Endothelial cell of umbilical vein (primary cell): ENCODE measurements around the gene ASB5. TPM values are rescaled to one million over a fixed set of nuclear protein-coding genes. Genes with fewer than 3 reads are reported as not detected.

Experiments
- BruUV-seq: library from RNA; stranded (reverse); fragments of 400-500 nt; replicated peaks from 2 replicates; lab custom pipeline; 2021; lab: Mats Ljungman, UMichigan
- CTCF ChIA-PET: fragments of 300-600, 350-600 bp; sonication (Branson Sonifier 250); formaldehyde crosslinking; loops from one replicate; lab custom pipeline; 2021; ENCODE audit warnings: antibody characterized with exemption, inconsistent platforms; lab: Charles Lee
- POLR2A ChIA-PET: fragments of 300-600, 350-600 bp; sonication (Branson Sonifier 250); formaldehyde crosslinking; loops from one replicate; lab custom pipeline; 2021; ENCODE audit warnings: antibody characterized with exemption, inconsistent platforms; lab: Charles Lee
- DNase-seq: peaks from one replicate; pipeline ENCODE4 v3.0.0-alpha.2; 2011; ENCODE audit warnings: low read depth, low spot score
- FAIRE-seq: peaks from 2 replicates; lab custom pipeline; 2011; peaks lifted over from hg19 to GRCh38; lab: Jason Lieb, UNC
- H2AFZ ChIP-seq: 2 replicates; pipeline ENCODE4 v1.6.0; 2012; ENCODE audit warnings: low read depth, low read length, control low read depth, inconsistent platforms
- H3K27ac ChIP-seq: 2 replicates; pipeline ENCODE4 v1.5.1; 2011; ENCODE audit warnings: low read depth, mild to moderate bottlenecking, control low read depth, low read length, moderate library complexity; ENCODE audit not compliant: insufficient read depth
- H3K27me3 ChIP-seq, 2 experiments: 2 replicates each; pipeline versions ENCODE4 v1.6.0 to v1.6.1; 2011; ENCODE audit warnings: low read length in 2 of 2, mixed read lengths in 1 of 2; ENCODE audit not compliant: control insufficient read depth in 2 of 2, insufficient read depth in 2 of 2
- H3K36me3 ChIP-seq, 2 experiments: 2 replicates in 1 of 2; 3 replicates in 1 of 2; pipeline ENCODE4 v1.5.1; 2011; ENCODE audit warnings: low read length in 2 of 2, mild to moderate bottlenecking in 1 of 2, moderate library complexity in 1 of 2; ENCODE audit not compliant: control insufficient read depth in 2 of 2, insufficient read depth in 2 of 2; ENCODE audit errors: extremely low read depth in 1 of 2
- H3K4me1 ChIP-seq: 3 replicates; pipeline ENCODE4 v1.5.1; 2011; ENCODE audit warnings: mild to moderate bottlenecking, low read length; ENCODE audit not compliant: control insufficient read depth, insufficient read depth; ENCODE audit errors: extremely low read depth
- H3K4me2 ChIP-seq: 2 replicates; pipeline ENCODE4 v1.6.1; 2011; ENCODE audit warnings: low read length, control low read depth, mixed read lengths; ENCODE audit not compliant: insufficient read depth
- H3K4me3 ChIP-seq, 3 experiments: fragments of 200-600 bp in 1 of 3; sonication (generic), shearing (Covaris generic) in 1 of 3; replicated peaks in 1 of 3; 2 replicates each; pipeline ENCODE4 v1.5.1; 2011 to 2016; ENCODE audit warnings: control low read depth in 3 of 3, low read length in 3 of 3, mild to moderate bottlenecking in 2 of 3, inconsistent platforms in 1 of 3, low read depth in 1 of 3, moderate library complexity in 1 of 3; ENCODE audit not compliant: insufficient read depth in 1 of 3
- H3K79me2 ChIP-seq: 2 replicates; pipeline ENCODE4 v1.6.0; 2012; ENCODE audit warnings: low read length, inconsistent platforms; ENCODE audit not compliant: control insufficient read depth, insufficient read depth
- H3K9ac ChIP-seq: replicated peaks from 2 replicates; pipeline ENCODE3; 2011; ENCODE audit warnings: low read length, control low read depth; ENCODE audit not compliant: insufficient read depth; ENCODE audit errors: extremely low read depth
- H3K9me1 ChIP-seq: replicated peaks from 3 replicates; pipeline ENCODE4 v1.6.0; 2011; ENCODE audit warnings: mild to moderate bottlenecking, low read length; ENCODE audit not compliant: control insufficient read depth, insufficient read depth; ENCODE audit errors: extremely low read depth
- H3K9me3 ChIP-seq: replicated peaks from 2 replicates; pipeline ENCODE4 v1.5.1; 2012; ENCODE audit warnings: low read length, inconsistent platforms; ENCODE audit not compliant: control insufficient read depth, insufficient read depth
- H4K20me1 ChIP-seq: replicated peaks from 2 replicates; pipeline ENCODE3; 2011; ENCODE audit warnings: mild to moderate bottlenecking, low read length; ENCODE audit not compliant: control insufficient read depth, insufficient read depth; ENCODE audit errors: extremely low read depth
- FOS ChIP-seq: IDR thresholded peaks from 2 replicates; pipeline ENCODE4 v1.6.1; 2011; ENCODE audit warnings: mild to moderate bottlenecking, low read length, moderate library complexity, borderline replicate concordance; ENCODE audit not compliant: insufficient read depth
- JUN ChIP-seq: IDR thresholded peaks from 2 replicates; pipeline ENCODE4 v1.6.1; 2011; ENCODE audit warnings: borderline replicate concordance, low read depth; ENCODE audit not compliant: insufficient read length, insufficient read depth
- MAX ChIP-seq: IDR thresholded peaks from 2 replicates; pipeline ENCODE4 v1.6.1; 2011; ENCODE audit not compliant: insufficient read depth, insufficient read length
- MYC ChIP-seq: IDR thresholded peaks from one replicate; pipeline ENCODE4 v1.6.1; 2011; ENCODE audit warnings: mild to moderate bottlenecking, low read depth, low read length
- POLR2AphosphoS5 ChIP-seq: IDR thresholded peaks from 2 replicates; pipeline ENCODE4 v1.6.1; 2012; ENCODE audit warnings: low read depth, mild to moderate bottlenecking, control low read depth, low read length, moderate library complexity; ENCODE audit not compliant: insufficient read depth
- dilution Hi-C: fragments of 300-500 bp; cut with MboI; formaldehyde crosslinking; loops from one replicate; pipeline ENCODE4 v1.15.0; 2019; ENCODE audit warnings: low sequenced_read_pairs; ENCODE audit not compliant: extremely low pct_ligation_motif_present
- intact Hi-C: fragments of 100-400 bp; cut with micrococcal nuclease; formaldehyde crosslinking; loops from one replicate; pipeline ENCODE4 v1.10.0; 2022
- polyA plus RNA-seq, 4 experiments: library from polyadenylated mRNA; depleted of rRNA in 3 of 4; stranded (reverse) in 3 of 4; unstranded in 1 of 4; fragments of >200 nt; gene quantifications; 2 replicates each; pipeline versions ENCODE4 v1.2.1 to v1.2.3, GENCODE V29; 2011 to 2012; ENCODE audit warnings: missing spikeins in 1 of 4
- total RNA-seq: library from RNA; stranded (reverse); gene quantifications from 2 replicates; pipeline ENCODE4 v1.2.3, GENCODE V29; 2021

Gene ASB5
- total and polyA plus RNA-seq, 2 donors (not counting 3 experiments of a cell fraction or from before 2014, with no cell fraction given): not detected

GRCh38 chr4:176209535-176209934 is 59.5 kb downstream of the ASB5 start:
- Histone ChIP-seq H3K27ac (no peak overlapping the region), H3K4me3 (no peak overlapping the region), H3K4me1 (no peaks in the 10 kb centered on the region), H3K36me3 (no peaks in the 10 kb centered on the region), H3K9me3 (no peaks in the 10 kb centered on the region), H3K79me2 (no peaks in the 10 kb centered on the region), H3K9ac (no peak overlapping the region), H3K9me1 (no peaks in the 10 kb centered on the region), H4K20me1 (no peaks in the 10 kb centered on the region), H3K4me2 (no peak overlapping the region), H3K27me3 (no peaks in the 10 kb centered on the region), H2AFZ (no peak overlapping the region)
- no TSS peak for BruUV-seq
- ChIA-PET CTCF (no interaction called here), POLR2A (no interaction called here)
- intact Hi-C loops: no loop called here
- TF ChIP-seq MYC (no peak), POLR2AphosphoS5 (no peak)
- dilution Hi-C loops: no loop called here
- FAIRE-seq: no peak
- DNase-seq: no peak

- intact Hi-C loops (no loop called here), dilution Hi-C loops (no loop called here)
- ChIA-PET POLR2A (no interaction called here), CTCF (interaction anchor here (1.0 kb wide), 1 partner anchor 11 kb away, joined by 3 read pairs; no protein-coding TSS in a partner anchor)
- Histone ChIP-seq H3K27me3 (no peaks in the 10 kb centered on the region), H3K4me3 (no peak overlapping the region), H2AFZ (no peak overlapping the region), H3K9ac (no peak overlapping the region), H3K4me1 (no peaks in the 10 kb centered on the region), H3K9me1 (no peaks in the 10 kb centered on the region), H4K20me1 (no peaks in the 10 kb centered on the region), H3K9me3 (no peaks in the 10 kb centered on the region), H3K4me2 (no peak overlapping the region), H3K36me3 (no peaks in the 10 kb centered on the region), H3K79me2 (no peaks in the 10 kb centered on the region), H3K27ac (no peak overlapping the region)
- no TSS peak for BruUV-seq
- no peak for DNase-seq
- FAIRE-seq: no peak
- TF ChIP-seq JUN (no peak), MAX (no peak), FOS (no peak), POLR2AphosphoS5 (no peak)
Measured at GRCh38 chr4:176207839-176208238, 61.2 kb downstream of the ASB5 start.
